Activated T-helper 1 cell treated with anti-CD3 and anti-CD28 coated beads, Interleukin-12 subunit alpha, Interleukin-12 subunit beta, Interleukin-2, Interleukin-4 antibody, amounts not matched to agents 30 ng/mL and 10 ng/mL and 1 ng/mL, durations not matched to agents 14 hours and 24 hours and 36 hours (primary cell): ENCODE results near the gene DYSF. TPM values are rescaled to one million over a fixed set of nuclear protein-coding genes. Genes with fewer than 3 reads are reported as not detected.

Source experiments
- DNase-seq: peaks from one replicate; pipeline ENCODE4 v3.0.0; 2021; ENCODE audit warnings: low spot score
- H3K27ac Mint-ChIP-seq: one replicate; pipeline ENCODE4 v1.8.0; 2021; ENCODE audit warnings: mild to moderate bottlenecking, mixed read lengths
- H3K27me3 Mint-ChIP-seq: one replicate; pipeline ENCODE4 v1.8.0; 2022; ENCODE audit warnings: mild to moderate bottlenecking, moderate library complexity, mixed read lengths; ENCODE audit not compliant: insufficient read depth
- H3K36me3 Mint-ChIP-seq: one replicate; pipeline ENCODE4 v1.8.0; 2021; ENCODE audit warnings: low read depth, mixed read lengths
- H3K4me1 Mint-ChIP-seq: one replicate; pipeline ENCODE4 v1.8.0; 2021; ENCODE audit warnings: low read depth, mixed read lengths
- H3K4me3 Mint-ChIP-seq: one replicate; pipeline ENCODE4 v1.8.0; 2021; ENCODE audit warnings: mild to moderate bottlenecking, moderate library complexity, mixed read lengths
- H3K9me3 Mint-ChIP-seq: one replicate; pipeline ENCODE4 v1.8.0; 2021; ENCODE audit warnings: mixed read lengths
- intact Hi-C: fragments of 100-400 bp; cut with micrococcal nuclease; formaldehyde crosslinking; loops from one replicate; pipeline ENCODE4 v1.15.1; 2024
- total RNA-seq: library from RNA; stranded (reverse); gene quantifications from 2 replicates; pipeline ENCODE4 v1.2.3, GENCODE V29; 2022

DYSF gene
- total RNA-seq, 1 donor from 2014 or later, result not detected

DNA sequence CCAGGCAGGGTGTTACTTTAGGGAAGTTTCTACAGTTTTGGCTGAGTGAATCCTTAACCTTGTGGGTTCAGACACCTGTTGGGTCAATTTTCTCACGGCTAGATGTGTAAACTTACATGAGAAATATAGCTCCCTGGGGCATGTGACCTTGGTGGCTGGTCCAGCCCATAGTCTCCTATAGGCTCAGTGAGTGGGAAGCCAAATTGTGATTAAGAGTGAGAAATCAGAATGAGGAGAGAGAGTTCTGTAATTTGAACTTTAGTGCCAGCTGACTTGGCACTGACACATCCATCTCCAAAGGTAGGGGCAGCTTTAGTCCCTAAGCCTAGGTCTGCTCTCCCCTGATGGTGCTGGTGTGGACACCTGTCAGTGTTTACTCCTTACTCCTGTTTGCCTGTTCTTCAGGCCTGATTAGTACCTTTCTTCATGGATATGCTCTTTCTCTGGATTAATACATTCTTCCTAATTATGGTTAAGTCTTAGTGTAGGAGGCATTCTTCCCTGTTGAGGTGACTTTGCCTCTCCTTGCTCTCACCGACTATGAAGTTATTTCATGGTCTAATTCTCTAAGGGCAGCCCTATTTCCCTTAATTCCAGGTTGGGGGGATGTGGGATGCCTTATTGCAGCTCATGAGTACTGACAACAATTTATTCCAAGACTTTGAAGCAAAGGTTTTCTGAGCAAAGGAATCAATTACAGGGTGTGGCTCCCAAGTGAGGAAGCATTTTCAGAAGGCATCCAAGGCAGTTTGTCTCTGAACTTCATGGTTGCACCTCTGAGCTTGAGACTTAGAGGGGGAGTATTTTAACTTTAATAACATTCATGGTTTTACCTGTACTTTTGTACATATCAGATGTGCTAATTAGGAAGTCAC, 177.3 kb downstream of the DYSF start:
- peaks cover 12% of the 10 kb centered on the region for H3K27me3 Mint-ChIP-seq
- intact Hi-C loops, result no loop called here
- no peak overlapping the region for H3K4me3 Mint-ChIP-seq
- no peak overlapping the region for H3K27ac Mint-ChIP-seq
- H3K4me1 Mint-ChIP-seq, result no peaks in the 10 kb centered on the region
- H3K36me3 Mint-ChIP-seq, result no peaks in the 10 kb centered on the region
- no peaks in the 10 kb centered on the region for H3K9me3 Mint-ChIP-seq
- DNase-seq, result no peak

DNA sequence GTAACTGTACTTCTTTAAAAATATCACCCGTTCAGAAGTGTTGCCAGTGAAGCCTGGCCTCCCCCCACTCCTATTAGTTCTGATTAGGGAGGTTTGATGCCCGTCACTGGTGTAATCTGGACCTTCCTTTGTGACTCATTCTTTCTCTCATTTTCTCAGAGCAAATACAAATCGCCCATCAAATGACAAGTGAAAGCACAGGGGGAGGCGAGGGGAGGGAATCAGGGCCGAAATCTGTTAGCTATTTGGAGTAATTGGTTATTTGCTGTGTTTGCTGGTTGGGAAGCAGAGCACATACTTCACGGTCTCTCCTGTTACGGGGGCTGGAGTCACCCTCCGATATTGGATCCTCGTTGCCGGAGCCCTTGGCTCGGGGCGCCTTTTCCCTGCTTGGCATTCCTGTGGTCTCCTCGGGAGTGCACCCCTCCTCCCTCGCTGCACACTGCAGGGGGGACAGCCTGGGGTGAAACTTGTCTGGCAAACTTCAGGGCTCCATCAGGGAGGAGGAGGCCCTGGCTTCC, 178.1 kb downstream of the DYSF start:
- Mint-ChIP-seq H3K9me3 (no peaks in the 10 kb centered on the region), H3K4me1 (no peaks in the 10 kb centered on the region), H3K27ac (no peak overlapping the region), H3K4me3 (no peak overlapping the region), H3K27me3 (peaks cover 11% of the 10 kb centered on the region), H3K36me3 (no peaks in the 10 kb centered on the region)
- DNase-seq, result no peak
- intact Hi-C loops, result no loop called here

DNA sequence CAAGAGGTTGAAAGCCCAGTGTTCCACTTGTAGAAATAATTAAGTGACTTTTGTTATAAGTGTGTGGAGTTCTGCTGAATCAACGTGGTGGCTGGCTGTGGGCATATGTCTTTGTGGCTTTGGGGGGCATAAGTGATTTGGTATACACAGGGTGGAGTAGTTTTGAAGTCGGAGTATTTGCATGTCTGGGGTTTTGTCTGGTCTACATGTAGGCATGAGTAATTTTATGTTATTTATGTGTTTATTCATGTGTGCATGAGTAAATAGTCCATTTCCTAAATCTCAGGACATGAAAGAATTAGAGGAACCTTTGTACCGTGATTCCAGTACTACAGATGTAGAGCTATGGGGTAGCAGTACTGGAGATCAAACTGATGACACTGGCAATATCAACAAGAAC, 179.7 kb downstream of the DYSF start:
- Mint-ChIP-seq H3K36me3 (no peaks in the 10 kb centered on the region), H3K27me3 (no peaks in the 10 kb centered on the region), H3K9me3 (no peaks in the 10 kb centered on the region), H3K27ac (no peak overlapping the region), H3K4me1 (no peaks in the 10 kb centered on the region), H3K4me3 (no peak overlapping the region)
- intact Hi-C loops, result no loop called here
- no peak for DNase-seq

DNA sequence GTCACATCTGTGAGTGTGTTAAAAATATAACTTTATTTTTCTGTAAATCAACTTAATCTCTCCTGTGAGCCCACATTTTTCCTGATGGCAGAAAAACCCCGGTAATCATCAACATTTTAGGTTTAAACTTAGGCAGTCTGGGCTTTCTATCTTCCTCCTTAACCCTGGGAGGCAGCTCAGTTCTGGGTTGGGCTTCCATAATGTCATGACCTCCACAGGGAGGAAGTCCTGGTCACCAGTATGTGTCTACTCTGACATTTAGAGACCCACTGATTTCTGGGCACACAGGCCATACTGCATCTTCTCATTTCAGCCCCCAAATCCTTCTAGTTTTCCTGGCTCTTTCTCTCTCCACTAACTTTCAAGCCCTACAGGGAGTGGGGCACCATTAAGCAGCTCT, 181.2 kb downstream of the DYSF start:
- Mint-ChIP-seq H3K9me3 (no peaks in the 10 kb centered on the region), H3K4me3 (no peak overlapping the region), H3K27ac (no peak overlapping the region), H3K4me1 (no peaks in the 10 kb centered on the region), H3K27me3 (no peaks in the 10 kb centered on the region), H3K36me3 (no peaks in the 10 kb centered on the region)
- no peak for DNase-seq
- intact Hi-C loops, result no loop called here

DNA sequence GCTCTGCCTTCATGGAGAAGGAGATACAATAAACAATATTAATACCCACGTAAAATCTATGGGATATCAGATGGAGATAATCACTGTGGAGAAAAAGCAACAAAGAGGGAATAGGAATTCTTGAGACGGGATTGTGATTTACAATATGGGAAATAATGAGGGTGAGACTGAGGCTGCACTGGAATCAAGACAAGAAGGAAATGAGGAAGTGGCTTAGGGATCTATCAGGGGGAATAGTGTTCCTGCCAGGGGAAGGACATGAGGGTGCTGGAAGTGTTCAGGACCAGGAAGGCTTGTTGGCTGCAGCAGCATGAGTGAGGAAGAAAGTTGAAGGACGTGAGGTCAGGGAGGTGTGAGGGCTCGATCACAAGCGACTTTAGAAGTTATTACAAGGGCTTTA, 182.4 kb downstream of the DYSF start:
- Mint-ChIP-seq H3K4me1 (no peaks in the 10 kb centered on the region), H3K9me3 (no peaks in the 10 kb centered on the region), H3K4me3 (no peak overlapping the region), H3K27ac (no peak overlapping the region), H3K36me3 (no peaks in the 10 kb centered on the region), H3K27me3 (no peaks in the 10 kb centered on the region)
- intact Hi-C loops, result no loop called here
- DNase-seq, result no peak

DNA sequence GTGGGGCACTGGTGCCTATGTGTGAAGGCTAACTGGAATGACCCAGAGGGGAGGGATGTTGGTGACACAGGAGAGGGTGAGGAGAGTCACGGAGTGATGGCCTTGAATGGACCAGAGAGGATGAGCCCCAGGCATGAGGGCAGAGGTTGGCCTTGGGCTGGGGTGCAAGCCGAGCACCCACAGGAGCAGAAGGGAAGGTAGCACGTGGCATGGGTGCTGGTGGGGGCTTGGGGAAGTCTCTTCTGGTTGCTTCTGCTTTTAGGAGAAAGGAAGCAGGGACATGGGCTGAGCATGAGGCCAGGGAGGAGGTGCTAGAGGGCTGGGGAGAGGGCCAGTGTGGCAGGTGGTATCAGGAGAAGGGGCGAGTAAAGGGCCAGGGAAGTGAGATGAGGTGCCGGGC, 183.8 kb downstream of the DYSF start:
- Mint-ChIP-seq H3K4me1 (no peaks in the 10 kb centered on the region), H3K4me3 (no peak overlapping the region), H3K36me3 (no peaks in the 10 kb centered on the region), H3K9me3 (no peaks in the 10 kb centered on the region), H3K27me3 (no peaks in the 10 kb centered on the region), H3K27ac (no peak overlapping the region)
- DNase-seq, result no peak
- intact Hi-C loops, result no loop called here

DNA sequence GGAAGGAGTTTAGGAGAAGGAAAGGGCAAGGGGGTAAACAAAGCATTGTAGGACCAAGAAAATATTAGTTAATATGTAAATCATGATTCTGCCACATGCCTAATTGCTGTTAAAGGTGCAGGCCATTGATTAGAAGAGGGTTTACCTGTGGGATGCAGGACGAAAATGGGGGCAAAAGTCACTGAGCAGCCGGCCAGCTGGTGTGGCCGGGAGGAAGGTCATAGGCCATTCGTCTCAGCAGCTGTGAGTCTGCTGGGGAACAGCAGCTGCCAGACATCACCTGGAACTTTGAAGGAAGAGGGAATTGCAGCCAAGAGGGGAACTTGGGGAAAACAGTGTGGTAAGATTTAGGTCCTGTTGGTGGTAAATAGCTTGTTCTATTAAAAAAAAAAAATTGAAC, 184.4 kb downstream of the DYSF start:
- no peak for DNase-seq
- no peaks in the 10 kb centered on the region for H3K4me1 Mint-ChIP-seq

DNA sequence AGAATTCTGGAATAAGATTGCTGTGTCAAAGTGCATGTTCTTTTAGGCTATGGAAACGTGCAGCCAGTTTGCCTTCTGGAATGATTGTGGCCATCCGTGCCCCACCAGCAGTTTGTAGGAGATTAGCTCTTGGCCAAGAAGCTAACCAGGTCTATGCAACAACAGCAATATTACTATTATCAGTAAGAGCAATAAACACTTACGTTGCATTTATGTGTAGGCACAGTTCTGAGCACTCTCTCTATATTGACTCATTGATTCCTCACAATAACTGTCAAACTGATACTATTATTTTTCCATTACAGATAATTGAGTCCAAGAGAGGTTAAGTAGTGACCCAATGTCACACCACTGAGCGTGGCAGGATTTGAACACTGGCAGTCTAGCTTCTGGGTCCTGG, 186.4 kb downstream of the DYSF start:
- Mint-ChIP-seq H3K27ac (no peak overlapping the region), H3K4me3 (no peak overlapping the region), H3K27me3 (no peaks in the 10 kb centered on the region), H3K36me3 (no peaks in the 10 kb centered on the region), H3K9me3 (no peaks in the 10 kb centered on the region), H3K4me1 (no peaks in the 10 kb centered on the region)
- intact Hi-C loops, result no loop called here
- no peak for DNase-seq

More for the DNA sequence above, 184.4 kb downstream of the DYSF start:
- Mint-ChIP-seq H3K9me3 (no peaks in the 10 kb centered on the region), H3K4me3 (no peak overlapping the region), H3K36me3 (no peaks in the 10 kb centered on the region), H3K27ac (no peak overlapping the region), H3K27me3 (no peaks in the 10 kb centered on the region)
- intact Hi-C loops, result no loop called here

DNA sequence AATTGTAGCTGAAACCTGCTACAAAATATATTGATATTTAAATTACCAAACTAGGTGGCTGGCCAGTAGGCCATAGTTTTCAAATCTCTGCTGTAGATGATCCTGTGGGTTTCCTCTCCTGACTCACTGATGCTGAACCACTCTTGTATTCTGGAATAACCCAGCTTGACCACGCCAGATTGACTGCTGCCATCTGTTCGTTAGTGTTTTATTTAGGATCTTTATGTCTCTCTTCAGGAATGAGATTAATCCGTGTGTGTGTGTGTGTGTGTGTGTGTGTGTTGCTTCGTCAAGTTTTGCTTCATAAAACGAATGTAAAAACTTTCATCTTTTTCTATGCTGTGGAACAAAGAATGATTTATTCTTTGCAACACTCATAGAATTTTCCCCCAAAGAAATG, 187.1 kb downstream of the DYSF start:
- no peaks in the 10 kb centered on the region for H3K9me3 Mint-ChIP-seq
- H3K4me1 Mint-ChIP-seq, result no peaks in the 10 kb centered on the region
- intact Hi-C loops, result no loop called here
- no peak overlapping the region for H3K27ac Mint-ChIP-seq
- DNase-seq, result no peak
- H3K4me3 Mint-ChIP-seq, result no peak overlapping the region
- H3K36me3 Mint-ChIP-seq, result no peaks in the 10 kb centered on the region
- H3K27me3 Mint-ChIP-seq, result no peaks in the 10 kb centered on the region

DNA sequence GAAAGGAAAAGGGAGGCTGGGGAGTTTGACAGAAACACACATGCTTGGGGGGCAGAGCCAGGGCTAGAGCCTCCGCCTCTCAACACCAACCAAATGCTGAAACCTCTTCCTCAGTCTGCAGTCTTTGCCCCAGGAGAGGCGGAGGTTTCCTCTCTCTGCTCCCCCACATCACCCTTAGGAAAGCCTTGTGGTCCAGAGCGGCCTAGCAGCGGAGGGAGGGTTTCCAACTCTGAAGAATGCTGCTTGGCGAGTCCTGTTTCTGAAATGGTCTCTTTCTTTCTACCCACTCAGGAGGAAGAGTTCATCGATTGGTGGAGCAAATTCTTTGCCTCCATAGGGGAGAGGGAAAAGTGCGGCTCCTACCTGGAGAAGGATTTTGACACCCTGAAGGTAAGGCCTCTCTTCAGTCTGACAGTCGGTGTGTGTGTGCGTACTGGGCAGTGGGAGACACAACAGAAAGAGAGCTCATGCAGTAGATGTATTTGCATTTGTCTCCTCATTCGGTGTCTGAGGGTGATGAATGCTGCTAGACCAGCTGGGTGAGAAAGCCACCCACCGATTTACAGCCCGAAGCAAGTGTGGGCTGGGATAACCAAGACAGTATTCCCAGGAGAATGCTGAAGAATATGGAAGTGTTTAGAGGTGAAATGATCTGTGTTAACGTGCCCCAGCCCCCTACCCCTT, 190.5 kb downstream of the DYSF start:
- peaks cover 2% of the 10 kb centered on the region for H3K27me3 Mint-ChIP-seq
- no peak overlapping the region for H3K4me3 Mint-ChIP-seq
- no peaks in the 10 kb centered on the region for H3K9me3 Mint-ChIP-seq
- DNase-seq, result no peak
- H3K27ac Mint-ChIP-seq, result no peak overlapping the region
- H3K4me1 Mint-ChIP-seq, result no peaks in the 10 kb centered on the region
- H3K36me3 Mint-ChIP-seq, result no peaks in the 10 kb centered on the region
- intact Hi-C loops, result no loop called here

DNA sequence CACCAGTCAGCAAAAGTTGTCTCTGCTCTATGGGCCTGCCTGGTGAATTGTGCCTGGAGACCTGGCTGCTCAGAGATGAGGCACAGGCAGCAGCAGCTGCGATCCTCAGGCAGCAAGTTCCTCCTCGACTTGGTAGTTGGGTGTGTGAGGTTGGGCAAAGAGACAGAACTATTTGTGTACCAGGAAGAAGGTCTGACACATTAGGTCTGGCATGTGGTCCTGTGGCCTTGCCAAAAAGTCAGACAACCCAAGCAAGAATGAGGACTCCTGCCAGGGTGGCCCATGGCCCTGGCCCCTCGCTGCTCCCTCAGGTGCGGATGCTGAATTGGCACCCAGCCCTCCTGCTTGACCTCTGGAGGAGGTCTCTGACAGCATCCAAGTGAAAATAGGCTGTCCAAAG, 192.7 kb downstream of the DYSF start:
- Mint-ChIP-seq H3K4me1 (no peaks in the 10 kb centered on the region), H3K36me3 (no peaks in the 10 kb centered on the region)

DNA sequence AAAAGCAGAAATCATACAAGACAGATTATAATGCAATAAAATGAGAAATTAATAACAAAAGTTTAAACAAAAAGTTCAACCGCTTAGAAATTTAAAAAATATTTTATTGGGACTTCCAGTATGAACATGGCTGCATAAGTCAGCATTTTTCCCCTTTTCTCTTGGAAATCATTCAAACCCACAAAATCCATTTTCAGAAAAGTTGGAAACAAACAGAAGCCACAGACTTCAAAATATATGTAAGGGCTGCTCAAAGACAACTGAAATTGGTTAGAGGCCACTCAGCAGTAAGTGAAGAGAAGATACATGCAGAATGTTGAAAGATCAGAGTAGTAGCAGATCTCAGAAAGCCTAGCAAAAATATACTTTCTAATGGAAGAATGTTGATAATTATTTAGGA, 194.0 kb downstream of the DYSF start:
- Mint-ChIP-seq H3K27ac (no peak overlapping the region), H3K36me3 (no peaks in the 10 kb centered on the region), H3K27me3 (peaks cover 9% of the 10 kb centered on the region), H3K9me3 (no peaks in the 10 kb centered on the region), H3K4me1 (no peaks in the 10 kb centered on the region), H3K4me3 (no peak overlapping the region)
- DNase-seq, result no peak
- intact Hi-C loops, result no loop called here

More for the DNA sequence above, 192.7 kb downstream of the DYSF start:
- Mint-ChIP-seq H3K27me3 (peaks cover 9% of the 10 kb centered on the region), H3K9me3 (no peaks in the 10 kb centered on the region), H3K4me3 (no peak overlapping the region), H3K27ac (no peak overlapping the region)
- DNase-seq, result no peak
- intact Hi-C loops, result no loop called here

DNA sequence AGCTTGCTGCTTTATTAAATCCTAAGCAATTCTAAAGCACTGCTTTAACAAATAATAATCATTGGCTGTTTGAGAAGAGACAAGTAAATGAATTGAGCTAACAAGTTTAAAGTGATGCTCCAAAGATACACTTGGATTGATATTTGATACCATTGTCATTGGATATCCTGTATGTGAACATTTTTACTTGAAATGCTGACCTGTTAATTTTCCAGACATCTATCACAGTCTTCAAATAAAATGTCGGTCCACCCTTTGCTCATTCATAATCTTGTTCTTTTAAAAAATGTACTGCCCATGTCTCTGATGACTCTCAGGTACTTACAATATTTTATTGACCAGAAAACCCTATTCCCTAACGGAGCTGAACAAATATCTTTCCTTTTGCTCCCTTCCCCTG, 202.1 kb downstream of the DYSF start:
- peaks cover 2% of the 10 kb centered on the region for H3K36me3 Mint-ChIP-seq
- DNase-seq, result no peak
- no peak overlapping the region for H3K27ac Mint-ChIP-seq
- intact Hi-C loops, result no loop called here
- H3K4me3 Mint-ChIP-seq, result no peak overlapping the region
- H3K9me3 Mint-ChIP-seq, result peaks cover 17% of the 10 kb centered on the region
- no peaks in the 10 kb centered on the region for H3K4me1 Mint-ChIP-seq
- peaks cover 5% of the 10 kb centered on the region for H3K27me3 Mint-ChIP-seq
